HFFc6 (cell line): Measurements from ENCODE around the gene TLNRD1. TPM values are rescaled to one million over a fixed set of nuclear protein-coding genes. Genes with fewer than 3 reads are reported as not detected.

Experiments
- DNase-seq: peaks from one replicate; pipeline ENCODE4 v3.0.0-alpha.2; 2018
- H3K27ac Mint-ChIP-seq: 2 replicates; pipeline ENCODE4 v1.8.0; 2020; ENCODE audit warnings: mild to moderate bottlenecking, mixed read lengths
- H3K27me3 Mint-ChIP-seq: 2 replicates; pipeline ENCODE4 v1.8.0; 2021; ENCODE audit warnings: mild to moderate bottlenecking, moderate library complexity, mixed read lengths; ENCODE audit not compliant: insufficient read depth
- H3K36me3 Mint-ChIP-seq: 2 replicates; pipeline ENCODE4 v1.8.0; 2021; ENCODE audit warnings: low read depth, mixed read lengths
- H3K4me1 Mint-ChIP-seq: 2 replicates; pipeline ENCODE4 v1.8.0; 2020; ENCODE audit warnings: low read depth, mixed read lengths
- H3K4me3 Mint-ChIP-seq: 2 replicates; pipeline ENCODE4 v1.8.0; 2020; ENCODE audit warnings: mild to moderate bottlenecking, moderate library complexity, mixed read lengths
- H3K9me3 Mint-ChIP-seq: 2 replicates; pipeline ENCODE4 v1.8.0; 2020; ENCODE audit warnings: mild to moderate bottlenecking, mixed read lengths
- CTCF ChIP-seq: fragments of 200-600 bp; sonication (generic); IDR thresholded peaks from 2 replicates; pipeline ENCODE4 v1.5.0; 2021; ENCODE audit warnings: antibody characterized with exemption, mild to moderate bottlenecking
- total RNA-seq, 6 experiments: library from RNA; stranded (reverse); fragmentation: NEBNext Ultra II Directional; extraction: Animal tissue kit (Norgen Biotek cat#: 25700); gene quantifications; 2 replicates in 1 of 6; 3 replicates in 5 of 6; pipeline ENCODE4 v1.2.3, GENCODE V29; 2021

Gene TLNRD1
- total RNA-seq, 6 experiments from 2014 or later = 8.8 to 14.3 (median 12.7) TPM

GRCh38 chr15:81024265-81024872 is 23.6 kb downstream of the TLNRD1 start:
- H3K27ac Mint-ChIP-seq = peak overlapping the region; percentile 99
- H3K9me3 Mint-ChIP-seq = peaks cover under 1% of the 10 kb centered on the region; the same call in 1 of the 2 replicates
- peaks cover 64% of the 10 kb centered on the region for H3K4me1 Mint-ChIP-seq

DNA sequence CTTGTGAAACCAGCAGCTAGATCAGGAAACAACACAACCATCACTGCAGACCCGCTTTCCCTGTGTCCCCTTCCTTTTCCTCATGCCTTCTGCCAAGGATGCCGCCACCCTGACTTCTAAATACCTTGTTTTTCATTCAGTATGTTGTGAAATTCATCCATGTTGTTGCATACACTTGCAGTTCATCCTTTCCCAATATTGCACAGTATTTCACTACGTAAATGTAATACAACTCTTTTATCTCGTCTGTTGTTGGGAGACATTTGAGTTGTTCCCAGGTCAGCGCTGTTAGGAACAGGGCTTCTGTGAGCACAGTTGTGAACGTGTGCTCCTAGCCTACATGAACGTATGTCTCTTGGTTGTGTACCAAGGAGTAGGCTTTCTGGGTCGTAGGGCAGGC is 24.2 kb downstream of the TLNRD1 start:
- DNase-seq = no peak
- no peak for TF ChIP-seq CTCF
- Mint-ChIP-seq H3K4me3 (no peak overlapping the region), H3K9me3 (peaks cover 6% of the 10 kb centered on the region), H3K27me3 (peaks cover 2% of the 10 kb centered on the region), H3K27ac (peak overlapping the region; percentile 99), H3K36me3 (peaks cover 12% of the 10 kb centered on the region), H3K4me1 (peaks cover 67% of the 10 kb centered on the region)

More at GRCh38 chr15:81024265-81024872, 23.6 kb downstream of the TLNRD1 start:
- DNase-seq = no peak
- Mint-ChIP-seq H3K27me3 (no peaks in the 10 kb centered on the region; the same call in 1 of the 2 replicates), H3K4me3 (peak overlapping the region; percentile 82), H3K36me3 (peaks cover 6% of the 10 kb centered on the region)
- no peak for TF ChIP-seq CTCF

- Mint-ChIP-seq H3K27ac (no peak overlapping the region), H3K4me1 (peaks cover 63% of the 10 kb centered on the region), H3K9me3 (peaks cover 12% of the 10 kb centered on the region), H3K4me3 (no peak overlapping the region), H3K27me3 (peaks cover 2% of the 10 kb centered on the region; the same call in 1 of the 2 replicates), H3K36me3 (peaks cover 17% of the 10 kb centered on the region)
- no peak for DNase-seq
- no peak for TF ChIP-seq CTCF
These were observed 25.1 kb downstream of the TLNRD1 start for GRCh38 chr15:81025721-81026370.

- H3K4me3 Mint-ChIP-seq = no peak overlapping the region
- H3K27ac Mint-ChIP-seq = peak overlapping the region; percentile 49; the same call in 1 of the 2 replicates
- H3K4me1 Mint-ChIP-seq = peaks cover 63% of the 10 kb centered on the region
- TF ChIP-seq CTCF = no peak
- peak; percentile 24 for DNase-seq
- H3K36me3 Mint-ChIP-seq = peaks cover 17% of the 10 kb centered on the region
- peaks cover 2% of the 10 kb centered on the region; the same call in 1 of the 2 replicates for H3K27me3 Mint-ChIP-seq
- H3K9me3 Mint-ChIP-seq = peaks cover 16% of the 10 kb centered on the region
These were observed 26.3 kb downstream of the TLNRD1 start for GRCh38 chr15:81026836-81027599.

DNA sequence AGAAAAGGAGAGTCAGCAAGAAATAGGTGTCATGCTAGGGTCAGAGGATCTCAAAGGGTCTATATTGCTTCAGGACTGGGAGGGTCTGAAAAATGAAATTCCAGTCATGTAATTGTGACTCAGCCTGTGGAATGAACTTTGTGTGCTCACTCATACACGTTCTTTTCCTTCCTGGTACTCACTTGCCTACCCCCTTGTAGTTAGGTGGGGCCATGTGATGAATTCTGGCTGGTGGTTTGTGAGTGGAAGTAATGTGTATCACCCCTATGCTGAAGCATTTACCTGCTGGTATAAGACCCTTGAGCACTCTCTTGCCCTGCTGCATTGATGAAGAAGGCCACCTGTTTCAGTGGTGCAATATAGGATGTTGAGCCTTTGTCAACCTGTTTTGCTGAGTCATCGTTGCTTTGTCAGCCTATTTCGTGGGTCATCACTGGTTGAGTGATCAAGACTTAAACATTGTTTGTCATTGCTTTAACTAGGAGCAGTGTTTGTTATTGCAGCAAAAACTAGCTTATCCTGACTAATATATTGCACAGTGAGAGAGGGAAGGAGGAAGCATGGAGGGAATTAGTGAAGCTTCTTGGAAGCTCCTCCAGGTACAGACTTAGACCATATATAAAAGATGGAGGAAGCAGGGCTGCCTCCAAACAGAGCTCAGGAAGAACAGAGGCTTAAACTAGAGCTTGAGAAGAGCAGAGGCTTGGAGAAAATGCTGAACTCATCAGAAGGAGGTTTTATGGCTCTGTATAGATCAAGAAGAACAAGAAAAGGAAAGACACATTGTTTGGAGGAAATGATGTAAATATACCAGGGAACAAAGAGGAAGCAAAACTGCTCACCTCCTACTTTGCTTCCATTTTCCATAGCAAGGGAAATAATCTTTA is 28.9 kb downstream of the TLNRD1 start:
- DNase-seq = no peak
- Mint-ChIP-seq H3K9me3 (peaks cover 16% of the 10 kb centered on the region), H3K4me1 (peaks cover 43% of the 10 kb centered on the region), H3K27me3 (peaks cover 2% of the 10 kb centered on the region; the same call in 1 of the 2 replicates), H3K4me3 (no peak overlapping the region), H3K36me3 (peaks cover 11% of the 10 kb centered on the region), H3K27ac (no peak overlapping the region)
- no peak for TF ChIP-seq CTCF
